HG03521 (cell line): Measurements from ENCODE around the gene EHMT1.
"Not testable (repeated sequence)": the region's sequence is repeated elsewhere in the genome, so short reads cannot be mapped to it uniquely, and the experiment has no call there.

Experiments
- ATAC-seq: cut with Tn5 transposase; IDR thresholded peaks from one replicate; pipeline ENCODE4 v1.9.1; 2021; ENCODE audit warnings: mild to moderate bottlenecking, moderate library complexity; ENCODE audit not compliant: unreplicated experiment

The EHMT1 gene

DNA sequence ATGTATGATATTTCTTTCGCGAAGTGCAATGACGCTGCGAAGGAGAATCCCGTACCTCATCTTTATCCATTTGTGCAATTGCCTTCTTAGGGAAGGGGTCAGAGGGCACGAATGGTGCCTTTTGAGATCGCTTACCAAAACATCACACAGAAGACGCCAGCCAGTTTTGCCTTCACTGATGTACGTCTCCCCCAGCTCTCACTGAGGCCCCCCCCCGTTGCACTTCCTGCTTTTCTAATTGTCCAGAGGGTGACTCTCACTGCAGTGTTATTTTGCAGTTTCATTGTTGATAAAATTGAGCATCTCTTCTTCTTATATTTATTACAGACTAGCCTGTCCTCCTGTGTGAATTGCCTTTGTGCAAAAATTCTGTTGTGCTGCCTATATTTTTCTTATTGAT lies 219.8 kb downstream of the EHMT1 start:
- ATAC-seq, result no peak

DNA sequence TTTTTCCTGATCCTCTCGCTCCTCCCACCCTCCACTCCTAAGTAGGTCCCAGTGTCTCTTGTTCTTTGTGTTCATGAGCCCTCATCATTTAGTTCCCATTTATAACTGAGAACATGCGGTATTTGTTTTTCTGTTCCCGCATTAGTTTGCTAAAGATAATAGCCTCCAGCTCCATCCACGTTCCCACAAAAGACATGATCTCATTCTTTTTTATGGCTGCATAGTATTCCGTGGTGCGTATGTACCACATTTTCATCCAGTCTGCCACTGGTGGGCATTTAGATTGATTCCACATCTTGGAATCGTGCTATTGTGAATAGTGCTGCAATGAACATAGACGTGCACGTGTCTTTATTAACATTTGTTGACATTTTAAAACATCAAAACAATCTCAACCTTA lies 224.6 kb downstream of the EHMT1 start:
- no peak for ATAC-seq

DNA sequence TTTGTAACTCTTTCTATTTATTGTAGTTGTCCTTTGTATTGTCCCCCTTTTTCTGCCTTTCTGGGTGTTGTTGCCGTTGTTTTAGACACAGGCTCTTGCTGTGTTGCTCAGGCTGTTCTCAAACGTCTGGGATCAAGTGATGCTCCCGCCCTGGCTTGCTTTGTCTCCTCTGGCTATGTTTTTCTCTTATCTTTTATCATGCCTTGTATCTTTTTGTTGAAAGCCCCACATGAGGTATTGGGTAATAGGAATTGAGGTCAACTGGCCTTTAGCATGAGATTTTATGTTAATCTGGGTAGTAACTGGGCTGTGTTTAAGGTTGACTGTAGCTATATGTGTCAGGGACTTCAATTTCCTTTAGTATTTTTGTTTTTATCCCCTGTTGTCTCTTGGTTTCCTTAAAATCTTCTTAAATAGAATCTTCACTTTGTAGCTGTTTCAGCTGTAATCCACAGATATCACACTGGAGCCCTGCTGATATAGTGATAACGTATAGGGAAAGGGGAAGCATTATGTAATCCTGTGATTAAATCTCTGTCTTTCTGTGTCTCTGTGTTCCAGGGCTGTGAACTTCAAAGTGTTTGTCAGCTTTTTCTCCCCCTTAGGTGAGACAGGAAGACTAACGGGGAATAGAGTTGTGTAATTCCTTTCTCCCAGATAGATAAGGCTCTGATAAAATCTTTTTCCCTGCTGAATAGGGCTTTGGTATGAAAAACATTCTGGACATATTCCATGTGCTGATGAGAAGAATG lies 232.9 kb downstream of the EHMT1 start:
- no peak for ATAC-seq

DNA sequence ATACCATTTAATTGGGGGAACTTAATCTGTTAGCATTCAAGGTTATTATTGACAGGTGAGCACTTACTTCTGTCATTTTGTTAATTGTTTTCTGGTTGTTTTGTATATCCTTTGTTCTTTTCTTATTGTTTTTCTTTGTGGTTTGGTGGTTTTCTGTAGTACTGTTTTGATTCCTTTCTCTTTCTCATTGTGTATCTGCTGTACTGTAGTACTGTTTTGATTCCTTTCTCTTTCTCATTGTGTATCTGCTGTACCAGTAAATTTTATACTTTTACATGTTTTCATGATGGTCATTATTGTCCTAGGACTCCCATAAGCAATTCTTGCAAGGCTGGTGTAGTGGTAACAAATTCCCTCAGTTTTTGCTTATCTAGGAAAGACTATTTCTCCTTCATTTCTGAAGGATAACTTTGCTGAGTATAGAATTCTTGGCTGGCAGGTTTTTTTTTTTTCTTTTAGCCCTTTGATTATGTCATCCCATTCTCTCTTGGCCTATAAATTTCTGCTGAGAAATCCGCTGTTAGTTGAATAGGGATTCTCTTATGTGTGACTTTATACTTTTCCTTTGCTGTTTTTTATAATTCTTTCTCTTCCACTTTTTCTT lies 234.7 kb downstream of the EHMT1 start:
- ATAC-seq, result no peak

DNA sequence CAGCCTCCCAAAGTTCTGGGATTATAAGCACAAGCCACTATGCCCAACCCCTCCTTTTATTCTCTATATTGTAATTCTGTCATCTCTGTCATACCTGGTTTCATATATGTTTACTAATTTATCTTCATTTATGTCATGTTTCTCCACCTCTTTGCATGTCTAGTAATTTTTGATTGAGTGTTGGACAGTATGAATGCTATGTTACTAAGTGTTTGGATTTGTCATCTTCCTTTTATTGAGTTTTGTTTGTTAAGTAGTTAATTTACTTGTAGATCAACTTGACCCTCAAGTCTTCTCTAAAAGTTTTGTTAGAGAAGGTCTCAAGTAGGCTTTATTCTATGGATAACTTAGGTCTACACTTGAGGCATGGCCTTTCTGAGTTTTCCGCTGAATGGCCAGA lies 241.6 kb downstream of the EHMT1 start:
- no peak for ATAC-seq

DNA sequence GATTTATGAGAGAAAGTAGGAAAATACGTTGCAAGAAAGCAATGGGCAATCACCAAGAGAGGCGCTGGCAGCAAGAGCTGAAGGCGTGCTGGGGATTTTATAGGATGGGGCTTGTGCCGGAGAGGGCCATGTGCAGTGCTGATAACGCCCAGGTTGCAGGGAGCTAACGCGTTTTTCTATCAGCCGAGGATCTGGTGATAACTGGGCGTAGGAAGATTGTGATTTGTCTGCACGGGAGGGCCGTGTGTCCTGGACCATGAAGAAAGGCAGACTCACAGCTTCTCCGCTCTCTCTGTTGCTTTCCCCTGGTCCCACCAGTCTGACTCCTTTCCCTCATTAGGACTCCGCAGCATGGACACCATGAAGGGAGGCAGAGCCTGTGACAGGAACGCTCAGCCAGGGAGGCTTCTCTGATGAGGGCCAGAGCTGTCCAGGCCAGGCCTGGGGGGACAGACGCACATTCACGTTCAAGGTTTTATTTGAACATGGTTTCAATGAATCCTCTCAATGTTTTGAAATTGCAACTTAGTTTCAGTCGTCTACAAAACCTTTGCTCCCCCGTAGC lies 246.9 kb downstream of the EHMT1 start:
- no peak for ATAC-seq

DNA sequence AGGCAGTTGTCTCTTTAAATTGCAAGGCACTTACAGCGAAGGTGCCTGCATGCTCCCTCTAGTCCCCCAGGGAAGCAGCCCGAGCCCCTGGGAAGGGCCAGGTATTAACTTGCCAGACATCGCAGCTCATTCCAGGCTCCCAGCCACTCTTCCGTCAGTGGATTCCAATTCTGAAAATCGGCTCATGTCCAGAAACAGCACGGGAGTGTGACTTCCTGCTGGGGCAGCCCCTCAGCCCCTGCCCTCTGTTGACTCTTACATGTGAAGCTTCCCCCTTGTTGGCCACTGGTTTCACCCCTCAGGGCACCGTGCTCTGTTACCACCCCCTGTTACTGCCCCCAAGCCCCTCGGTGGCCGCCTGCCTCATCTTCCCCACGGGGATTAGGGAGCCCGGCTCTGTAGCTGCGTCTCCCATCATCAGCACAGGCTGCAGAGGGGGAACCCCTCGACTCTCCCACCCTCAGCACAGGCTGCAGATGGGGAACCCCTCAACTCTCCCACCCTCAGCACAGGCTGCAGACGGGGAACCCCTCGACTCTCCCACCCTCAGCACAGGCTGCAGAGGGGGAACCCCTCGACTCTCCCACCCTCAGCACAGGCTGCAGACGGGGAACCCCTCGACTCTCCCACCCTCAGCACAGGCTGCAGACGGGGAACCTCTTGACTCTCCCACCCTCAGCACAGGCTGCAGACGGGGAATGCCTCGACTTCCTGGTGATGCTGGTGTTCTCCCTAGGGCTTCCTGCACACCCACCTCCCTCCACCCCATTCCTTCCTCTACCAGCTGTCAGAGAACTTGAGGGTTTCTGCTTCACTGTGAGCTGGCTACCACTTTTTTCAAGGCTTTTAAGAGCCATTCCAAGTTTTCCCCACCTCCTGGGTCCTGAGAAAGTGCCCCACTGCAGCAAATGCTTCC lies 247.7 kb downstream of the EHMT1 start:
- ATAC-seq, result no peak

DNA sequence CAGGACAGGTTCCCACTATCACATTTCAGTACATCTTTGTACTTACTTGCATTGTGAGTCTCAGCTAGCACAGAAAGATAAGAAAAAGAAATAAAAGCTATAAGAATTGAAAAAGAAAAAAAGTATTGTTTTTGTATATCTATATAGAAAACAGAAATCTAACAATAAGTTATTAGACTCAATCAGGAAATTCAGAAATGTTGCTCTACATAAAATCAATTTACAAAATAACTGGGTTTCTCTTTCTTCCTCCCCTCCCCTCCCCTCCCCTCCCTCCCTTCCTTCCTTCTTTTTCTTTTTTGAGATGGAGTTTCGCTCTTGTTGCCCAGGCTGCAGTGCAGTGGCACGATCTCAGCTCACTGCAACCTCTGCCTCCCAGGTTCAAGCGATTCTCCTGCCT lies 251.6 kb downstream of the EHMT1 start:
- no peak for ATAC-seq

DNA sequence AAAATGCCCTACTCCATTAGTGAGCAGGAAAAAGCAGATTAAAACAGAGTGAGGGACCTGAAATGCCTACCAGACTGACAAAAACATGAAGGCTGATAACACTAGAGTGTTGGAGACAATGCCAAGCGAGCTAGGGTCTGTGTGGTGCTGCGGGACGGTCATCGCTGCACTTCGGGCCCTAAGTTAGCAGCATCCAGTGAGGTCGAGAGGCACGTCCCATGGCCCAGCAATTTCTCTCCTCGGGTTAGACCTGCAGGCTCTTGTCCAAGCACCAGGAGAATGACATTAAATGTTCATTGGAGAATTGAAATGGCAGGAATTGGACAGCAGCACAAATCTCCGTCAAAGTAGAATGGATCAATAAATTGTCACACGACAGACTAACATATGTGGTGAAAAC lies 253.5 kb downstream of the EHMT1 start:
- ATAC-seq, result no peak

DNA sequence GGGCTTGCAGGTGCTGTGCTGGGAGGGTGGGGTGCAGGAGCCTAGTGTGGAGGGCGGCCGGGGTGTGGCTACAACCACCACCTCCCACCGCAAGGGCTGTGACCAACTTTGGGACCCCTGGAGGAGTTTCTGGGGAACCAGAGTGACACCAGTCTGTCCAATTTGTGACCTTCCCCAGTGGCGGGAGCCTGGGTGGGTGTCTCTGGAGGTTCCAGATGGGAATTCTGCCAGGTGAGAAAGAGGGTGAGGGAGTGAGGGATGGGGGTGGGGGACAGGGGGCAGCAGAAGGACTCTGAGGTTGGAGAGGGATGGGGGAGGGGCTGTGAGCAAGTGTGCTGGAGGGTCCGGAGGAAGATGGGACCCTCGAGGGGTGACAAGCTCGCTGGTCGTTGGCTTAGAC lies 254.6 kb downstream of the EHMT1 start:
- no peak for ATAC-seq

DNA sequence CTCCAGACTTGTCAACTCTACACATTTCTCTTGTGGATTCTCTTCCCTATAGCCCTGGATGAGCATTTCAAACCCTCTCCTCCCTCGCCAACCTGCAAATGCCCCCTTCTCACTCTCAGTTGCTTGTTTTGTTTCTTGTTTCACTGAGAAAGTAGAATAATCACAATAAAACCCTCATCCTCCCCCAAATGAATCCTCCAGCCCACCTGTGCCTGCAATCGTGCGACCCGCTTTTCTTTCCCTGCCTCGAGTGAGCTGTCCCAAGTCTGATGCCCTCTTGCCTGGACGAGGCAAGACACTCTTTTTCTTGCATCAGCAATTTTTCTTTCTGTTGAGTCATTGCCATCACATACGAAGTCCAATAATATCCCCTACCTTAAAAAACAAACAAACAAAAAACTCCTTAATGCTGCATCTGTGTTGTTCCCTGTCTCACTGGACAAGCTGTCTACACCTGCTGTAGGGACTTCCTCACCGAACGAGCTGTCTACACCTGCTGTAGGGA lies 255.1 kb downstream of the EHMT1 start:
- ATAC-seq, result no peak

DNA sequence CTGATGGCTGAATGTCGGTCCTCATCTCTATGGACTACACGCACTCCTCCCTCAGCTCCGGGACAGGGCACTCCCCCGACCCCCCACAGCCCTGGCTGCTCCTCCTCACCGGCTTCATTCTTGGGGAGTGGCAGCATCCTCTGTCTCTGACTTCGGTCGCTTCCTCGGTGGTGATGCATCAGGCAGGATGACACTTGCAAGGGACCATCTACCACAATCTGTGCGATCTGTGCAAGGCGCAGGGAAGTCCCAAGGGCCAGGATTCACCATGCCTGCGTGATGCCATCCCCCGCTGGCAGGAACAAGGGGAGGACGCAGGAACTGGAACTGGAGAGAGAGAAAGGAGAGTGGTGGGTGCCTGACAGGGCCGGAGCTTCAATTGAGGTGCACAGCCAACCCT lies 256.5 kb downstream of the EHMT1 start:
- no peak for ATAC-seq

DNA sequence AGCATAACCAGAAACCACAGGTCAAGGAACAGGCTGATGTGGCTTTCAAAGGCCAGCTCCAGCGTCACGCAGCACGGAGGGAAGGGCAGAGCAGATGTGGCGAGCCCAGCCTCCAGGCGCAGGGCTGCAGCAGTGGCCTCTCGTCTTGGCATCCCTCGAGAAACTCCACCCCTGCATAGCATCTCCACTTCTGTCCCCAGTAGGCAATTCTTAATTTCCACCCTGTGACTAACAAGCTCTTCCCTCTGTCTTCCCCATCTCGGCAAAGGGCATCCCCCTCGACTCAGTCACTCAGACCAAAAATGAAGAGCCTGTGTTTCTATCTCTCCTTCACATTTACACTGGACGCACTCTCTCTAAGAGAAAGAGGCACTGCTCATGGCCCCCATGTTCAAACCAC lies 257.0 kb downstream of the EHMT1 start:
- no peak for ATAC-seq

DNA sequence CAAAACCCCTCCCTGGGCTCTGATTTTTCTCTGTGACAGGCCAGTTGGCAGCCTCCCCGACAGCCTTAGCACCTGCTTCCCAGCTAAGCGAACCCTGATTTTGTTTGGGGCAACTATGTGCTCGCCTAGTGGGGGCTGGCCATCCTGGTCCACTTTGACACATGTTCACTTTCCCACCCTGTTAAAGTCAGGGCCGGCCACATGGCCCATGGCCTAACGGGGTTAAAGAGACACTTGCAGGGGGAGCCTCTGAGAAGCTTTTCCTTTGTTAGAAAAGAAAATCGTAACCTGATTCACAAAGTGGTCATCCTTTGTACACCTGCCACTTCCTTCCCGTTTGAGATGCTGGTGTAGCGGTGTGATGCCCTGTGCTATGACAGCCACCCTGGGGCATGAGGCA lies 257.5 kb downstream of the EHMT1 start:
- ATAC-seq, result no peak

DNA sequence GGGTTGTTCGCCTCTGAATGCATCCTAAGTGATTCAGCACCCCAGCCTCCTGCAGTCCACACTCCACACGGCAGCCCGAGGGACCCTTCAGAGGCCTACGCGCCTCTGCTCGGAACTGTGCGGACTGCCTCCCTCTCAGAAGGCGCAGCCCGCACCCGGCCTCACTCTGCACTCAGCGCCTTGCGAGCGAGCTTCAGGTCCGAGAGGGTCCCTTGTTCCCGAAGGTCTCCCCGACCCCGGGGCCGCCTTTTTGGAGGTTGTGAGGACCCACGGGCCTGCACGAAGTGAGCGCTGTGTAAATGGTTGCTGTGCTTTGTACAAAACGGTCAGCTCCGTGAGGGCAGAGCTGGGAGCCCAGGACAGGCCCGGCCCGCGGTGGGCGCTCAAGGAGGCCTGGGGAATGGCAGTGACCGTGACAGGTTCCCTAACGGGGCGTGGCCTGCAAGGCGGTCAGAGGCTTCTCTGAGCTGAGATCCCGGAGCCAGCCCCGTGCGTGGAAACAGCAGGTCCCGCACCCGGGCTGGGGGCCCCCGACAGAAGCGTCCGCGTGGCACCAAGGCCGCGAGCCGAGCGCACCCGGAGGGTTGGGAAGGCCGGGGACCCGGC lies 258.1 kb downstream of the EHMT1 start:
- ATAC-seq, result no peak

DNA sequence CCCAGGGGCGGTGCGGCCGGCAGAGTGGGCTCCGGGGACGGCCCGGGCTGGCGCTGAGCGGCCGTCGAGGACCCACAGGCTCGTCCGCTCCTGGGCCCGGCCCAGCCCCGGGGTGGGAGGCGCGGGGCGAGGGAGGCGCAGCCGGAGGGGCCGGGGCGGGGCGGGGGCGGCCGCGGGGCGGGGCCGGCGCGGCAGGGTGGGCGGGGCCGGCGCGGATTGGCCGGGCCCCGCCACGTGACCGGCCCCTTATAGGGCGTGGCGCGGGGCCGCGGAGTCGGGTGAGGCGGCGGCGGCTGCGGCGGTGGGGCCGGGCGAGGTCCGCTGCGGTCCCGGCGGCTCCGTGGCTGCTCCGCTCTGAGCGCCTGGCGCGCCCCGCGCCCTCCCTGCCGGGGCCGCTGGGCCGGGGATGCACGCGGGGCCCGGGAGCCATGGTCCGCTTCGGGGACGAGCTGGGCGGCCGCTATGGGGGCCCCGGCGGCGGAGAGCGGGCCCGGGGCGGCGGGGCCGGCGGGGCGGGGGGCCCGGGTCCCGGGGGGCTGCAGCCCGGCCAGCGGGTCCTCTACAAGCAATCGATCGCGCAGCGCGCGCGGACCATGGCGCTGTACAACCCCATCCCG lies 258.8 kb downstream of the EHMT1 start, which contains the start of gene CACNA1B:
Gene CACNA1B (plus strand): TSS at position 277 of the 617 bp plus-strand sequence. CDS start 152 bp downstream, at position 429.
- not testable (repeated sequence) for ATAC-seq

DNA sequence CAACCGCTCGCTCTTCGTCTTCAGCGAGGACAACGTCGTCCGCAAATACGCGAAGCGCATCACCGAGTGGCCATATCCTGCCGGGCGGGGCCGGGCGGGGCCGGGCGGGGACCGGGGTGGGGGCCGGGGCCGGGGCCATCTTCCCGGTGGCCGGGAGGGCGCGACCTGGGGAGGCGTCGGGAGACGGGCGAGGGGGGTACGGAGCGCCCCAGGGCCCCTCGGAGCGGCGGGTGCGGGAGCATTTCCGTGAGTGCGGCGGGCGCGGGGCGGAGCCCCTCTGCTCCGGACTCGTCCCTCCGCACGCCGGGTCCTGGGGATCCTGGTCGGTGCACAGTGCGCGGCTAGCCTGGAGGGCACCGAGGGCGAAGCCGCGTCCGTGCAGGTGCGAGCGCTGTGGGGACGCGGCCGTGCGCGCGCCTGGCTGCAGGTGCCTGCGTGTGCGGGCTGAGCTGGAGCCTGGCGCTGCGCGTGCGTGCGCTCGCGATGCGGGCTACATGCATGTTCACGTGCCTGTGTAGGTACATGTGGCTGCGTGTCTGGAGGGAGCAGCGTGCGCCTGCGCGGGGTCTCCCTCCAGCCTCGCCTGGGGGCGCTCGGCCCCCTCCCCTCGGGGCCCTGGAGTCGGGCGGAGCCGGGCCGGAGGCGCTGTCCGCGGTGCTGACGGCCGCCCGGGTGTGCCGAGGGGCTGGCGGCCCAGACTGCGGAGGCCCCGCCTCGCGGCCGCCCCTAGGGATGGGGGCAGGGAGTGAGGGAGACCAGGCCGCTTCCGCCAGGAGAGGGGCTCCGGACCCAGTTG lies 259.5 kb downstream of the EHMT1 start:
- ATAC-seq, result no peak

DNA sequence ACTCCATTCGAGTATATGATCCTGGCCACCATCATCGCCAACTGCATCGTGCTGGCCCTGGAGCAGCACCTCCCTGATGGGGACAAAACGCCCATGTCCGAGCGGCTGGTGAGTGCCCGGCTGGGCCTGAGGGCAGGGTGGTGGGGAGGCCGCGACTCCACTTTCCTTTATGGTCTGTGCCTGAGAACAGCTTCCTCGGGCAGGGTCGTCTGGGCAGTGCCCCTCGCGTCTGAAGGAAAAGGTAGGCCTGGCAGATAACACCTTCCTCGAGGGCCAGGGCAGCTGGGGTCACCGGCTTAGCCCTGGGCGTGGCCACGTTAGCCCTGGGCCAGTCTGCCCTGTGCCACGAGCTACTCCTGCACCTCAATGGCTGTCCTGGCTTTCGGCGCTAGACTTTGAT lies 260.2 kb downstream of the EHMT1 start:
- no peak for ATAC-seq

DNA sequence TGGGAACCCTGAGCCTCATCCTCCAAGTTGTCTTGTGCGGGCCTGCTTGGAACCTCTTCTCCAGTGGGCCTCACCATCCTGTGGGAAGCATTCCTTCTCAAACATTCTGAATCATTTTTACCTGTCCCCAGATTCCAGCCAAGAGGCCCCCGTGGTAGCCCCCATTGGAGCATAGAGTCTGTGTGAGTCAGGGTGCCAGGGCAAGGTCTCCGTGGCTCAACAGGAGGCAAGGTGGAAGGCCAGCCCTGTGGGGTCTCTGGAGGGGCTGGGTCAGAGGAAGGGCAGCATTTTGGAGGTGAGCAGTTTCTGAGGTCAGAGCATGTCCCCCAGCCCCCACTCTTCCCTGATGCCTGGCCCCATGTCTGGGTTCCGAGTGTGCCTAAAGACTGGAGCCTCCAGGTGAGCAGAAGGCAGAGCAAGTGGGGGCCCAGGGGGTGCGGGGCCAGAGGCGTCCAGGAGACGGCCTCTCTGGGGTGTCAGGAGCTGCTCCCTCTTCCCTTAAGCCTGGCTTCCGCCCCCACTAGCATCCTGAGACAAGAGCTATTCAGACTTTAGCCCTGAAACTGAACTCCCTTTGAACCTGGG lies 260.9 kb downstream of the EHMT1 start:
- no peak for ATAC-seq
